Neural cell (in vitro differentiated cells): ENCODE results near the gene PRKCE. TPM values are rescaled to one million over a fixed set of nuclear protein-coding genes. Genes with fewer than 3 reads are reported as not detected.

Source experiments
- H2AFZ ChIP-seq: fragments of 200-600, 300-800 bp; sonication (generic), shearing (Covaris generic); 2 replicates; pipeline ENCODE4 v1.6.0; 2014; ENCODE audit warnings: low read depth, mild to moderate bottlenecking, antibody characterized with exemption, low read length, moderate library complexity
- H3F3A ChIP-seq: fragments of 200-600 bp; shearing (Covaris generic); 2 replicates; pipeline ENCODE4 v1.6.1; 2016; ENCODE audit warnings: mild to moderate bottlenecking, moderate library complexity, mixed read lengths, antibody characterized with exemption, low read length; ENCODE audit not compliant: insufficient read depth, poor library complexity, severe bottlenecking
- H3K27ac ChIP-seq: fragments of 200-600, 300-800 bp; sonication (generic), shearing (Covaris generic); 2 replicates; pipeline ENCODE4 v1.5.1; 2014; ENCODE audit warnings: mild to moderate bottlenecking, low read length, moderate library complexity
- H3K27me3 ChIP-seq: fragments of 300-800, 200-600 bp; sonication (generic), shearing (Covaris generic); 2 replicates; pipeline ENCODE4 v1.6.0; 2014; ENCODE audit warnings: mild to moderate bottlenecking, low read depth, low read length, moderate library complexity; ENCODE audit not compliant: insufficient read depth
- H3K36me3 ChIP-seq: fragments of 300-800, 200-600 bp; sonication (generic), shearing (Covaris generic); 2 replicates; pipeline ENCODE4 v1.5.1; 2014; ENCODE audit warnings: mild to moderate bottlenecking, antibody characterized with exemption, low read length, moderate library complexity; ENCODE audit not compliant: insufficient read depth
- H3K4me2 ChIP-seq: fragments of 300-800, 200-600 bp; sonication (generic), shearing (Covaris generic); 2 replicates; pipeline ENCODE4 v1.6.0; 2014; ENCODE audit warnings: mild to moderate bottlenecking, low read length
- H3K4me3 ChIP-seq: fragments of 300-800, 200-600 bp; sonication (generic), shearing (Covaris generic); 2 replicates; pipeline ENCODE4 v1.5.1; 2014; ENCODE audit warnings: mild to moderate bottlenecking, low read length, moderate library complexity
- H3K79me2 ChIP-seq: fragments of 200-600 bp; shearing (Covaris generic); replicated peaks from 2 replicates; pipeline ENCODE4 v1.6.0; 2014; ENCODE audit warnings: mild to moderate bottlenecking, low read length, moderate library complexity; ENCODE audit not compliant: insufficient read depth
- H3K9ac ChIP-seq: fragments of 300-800, 200-600 bp; sonication (generic), shearing (Covaris generic); 2 replicates; pipeline ENCODE4 v1.6.1; 2016; ENCODE audit warnings: mild to moderate bottlenecking, low read length, mixed read lengths
- H3K9me2 ChIP-seq: fragments of 200-600 bp; shearing (Covaris generic); 2 replicates; pipeline ENCODE4 v1.6.1; 2016; ENCODE audit warnings: mild to moderate bottlenecking, low read length, mixed read lengths; ENCODE audit not compliant: insufficient read depth
- H3K9me3 ChIP-seq: fragments of 200-600, 300-800 bp; sonication (generic), shearing (Covaris generic); 2 replicates; pipeline ENCODE4 v1.6.1; 2016; ENCODE audit warnings: mild to moderate bottlenecking, mixed run types, low read length, moderate library complexity, mixed read lengths
- H4K20me1 ChIP-seq: fragments of 200-600 bp; shearing (Covaris generic); 2 replicates; pipeline ENCODE4 v1.6.1; 2016; ENCODE audit warnings: mild to moderate bottlenecking, mixed run types; ENCODE audit not compliant: insufficient read depth
- EP300 ChIP-seq: fragments of 450-650 bp; conservative IDR thresholded peaks from 2 replicates; pipeline ENCODE4 v1.6.1; 2014; ENCODE audit warnings: antibody characterized with exemption, mild to moderate bottlenecking, moderate library complexity; ENCODE audit not compliant: poor library complexity, severe bottlenecking
- EZH2 ChIP-seq: fragments of 200-600, 300-800 bp; shearing (Covaris generic), sonication (generic); IDR thresholded peaks from 2 replicates; pipeline ENCODE4 v1.6.1; 2014; ENCODE audit warnings: antibody characterized with exemption, low read length, borderline replicate concordance, mild to moderate bottlenecking; ENCODE audit not compliant: insufficient read depth, poor library complexity, severe bottlenecking
- MXI1 ChIP-seq: fragments of 450-650 bp; conservative IDR thresholded peaks from 2 replicates; pipeline ENCODE4 v1.6.1; 2014; ENCODE audit warnings: antibody characterized with exemption, mild to moderate bottlenecking; ENCODE audit not compliant: poor library complexity, severe bottlenecking
- POLR2AphosphoS5 ChIP-seq: IDR thresholded peaks from 2 replicates; pipeline ENCODE4 v1.6.1; 2012
- RAD21 ChIP-seq: fragments of 450-650 bp; conservative IDR thresholded peaks from 2 replicates; pipeline ENCODE4 v1.6.1; 2014; ENCODE audit warnings: antibody characterized with exemption, mild to moderate bottlenecking, moderate library complexity
- REST ChIP-seq: IDR thresholded peaks from 2 replicates; pipeline ENCODE4 v1.6.1; 2012; ENCODE audit warnings: borderline replicate concordance
- SMC3 ChIP-seq: fragments of 450-650 bp; conservative IDR thresholded peaks from 2 replicates; pipeline ENCODE4 v1.6.1; 2014; ENCODE audit warnings: antibody characterized with exemption, mild to moderate bottlenecking, moderate library complexity; ENCODE audit not compliant: poor library complexity
- TAF1 ChIP-seq: IDR thresholded peaks from 2 replicates; pipeline ENCODE4 v1.6.1; 2012; ENCODE audit warnings: low read depth
- polyA plus RNA-seq: library from polyadenylated mRNA; depleted of rRNA; stranded (reverse); fragments of >200 nt; gene quantifications from 2 replicates; pipeline ENCODE4 v1.2.3, GENCODE V29; 2014
- TF ChIP-seq, protein P1 (sequence below): fragments of 450-650 bp; IDR thresholded peaks from 2 replicates; pipeline ENCODE4 v1.5.1; 2014; ENCODE audit warnings: antibody characterized with exemption, mild to moderate bottlenecking, moderate library complexity; ENCODE audit not compliant: poor library complexity, severe bottlenecking

The PRKCE gene
- polyA plus RNA-seq, 1 donor from 2014 or later: 5.4 TPM

DNA sequence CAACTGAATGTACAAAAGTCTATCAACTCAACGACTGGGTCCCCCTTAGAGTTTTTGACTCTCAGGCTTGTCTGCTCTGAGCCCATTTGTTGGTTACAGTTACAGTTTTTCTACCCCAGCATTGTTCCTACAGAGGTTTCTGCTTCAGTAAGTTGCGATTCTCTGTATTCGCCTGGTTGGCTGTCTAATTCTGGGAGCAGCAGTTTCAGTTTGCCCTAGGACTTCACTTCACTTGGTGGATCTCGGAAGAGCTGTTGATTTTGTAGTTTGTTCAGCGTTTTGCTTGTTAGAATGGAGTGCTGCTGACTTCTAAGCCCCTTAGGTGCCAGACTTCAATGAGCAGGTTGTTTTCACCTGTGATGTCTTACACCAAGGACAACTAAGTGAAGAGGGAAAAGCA, 349.2 kb downstream of the PRKCE start:
- H3K27me3 ChIP-seq: no peaks in the 10 kb centered on the region
- no peaks in the 10 kb centered on the region for H3K79me2 ChIP-seq
- H4K20me1 ChIP-seq: no peaks in the 10 kb centered on the region
- no peaks in the 10 kb centered on the region for H3K9me2 ChIP-seq
- H3K36me3 ChIP-seq: no peaks in the 10 kb centered on the region
- no peaks in the 10 kb centered on the region for H3K9me3 ChIP-seq
- H3K4me2 ChIP-seq: no peak overlapping the region
- H3K9ac ChIP-seq: no peak overlapping the region
- no peak overlapping the region for H3K4me3 ChIP-seq
- no peak overlapping the region for H3K27ac ChIP-seq
- H2AFZ ChIP-seq: no peak overlapping the region
- no peak for TF ChIP-seq SMC3
- no peak for TF ChIP-seq EZH2
- TF ChIP-seq, protein P1, sequence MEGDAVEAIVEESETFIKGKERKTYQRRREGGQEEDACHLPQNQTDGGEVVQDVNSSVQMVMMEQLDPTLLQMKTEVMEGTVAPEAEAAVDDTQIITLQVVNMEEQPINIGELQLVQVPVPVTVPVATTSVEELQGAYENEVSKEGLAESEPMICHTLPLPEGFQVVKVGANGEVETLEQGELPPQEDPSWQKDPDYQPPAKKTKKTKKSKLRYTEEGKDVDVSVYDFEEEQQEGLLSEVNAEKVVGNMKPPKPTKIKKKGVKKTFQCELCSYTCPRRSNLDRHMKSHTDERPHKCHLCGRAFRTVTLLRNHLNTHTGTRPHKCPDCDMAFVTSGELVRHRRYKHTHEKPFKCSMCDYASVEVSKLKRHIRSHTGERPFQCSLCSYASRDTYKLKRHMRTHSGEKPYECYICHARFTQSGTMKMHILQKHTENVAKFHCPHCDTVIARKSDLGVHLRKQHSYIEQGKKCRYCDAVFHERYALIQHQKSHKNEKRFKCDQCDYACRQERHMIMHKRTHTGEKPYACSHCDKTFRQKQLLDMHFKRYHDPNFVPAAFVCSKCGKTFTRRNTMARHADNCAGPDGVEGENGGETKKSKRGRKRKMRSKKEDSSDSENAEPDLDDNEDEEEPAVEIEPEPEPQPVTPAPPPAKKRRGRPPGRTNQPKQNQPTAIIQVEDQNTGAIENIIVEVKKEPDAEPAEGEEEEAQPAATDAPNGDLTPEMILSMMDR: no peak
- no peak for TF ChIP-seq REST
- no peak for TF ChIP-seq TAF1
- TF ChIP-seq EP300: no peak
- no peak for TF ChIP-seq RAD21
- no peak for TF ChIP-seq POLR2AphosphoS5
- no peak for TF ChIP-seq MXI1
- no peaks in the 10 kb centered on the region for H3F3A ChIP-seq

GRCh38 chr2:46001290-46001689, 349.8 kb downstream of the PRKCE start:
- no peak overlapping the region for H3K4me2 ChIP-seq
- H3K27me3 ChIP-seq: no peaks in the 10 kb centered on the region
- no peaks in the 10 kb centered on the region for H3K9me3 ChIP-seq
- H3K79me2 ChIP-seq: no peaks in the 10 kb centered on the region
- H3K27ac ChIP-seq: no peak overlapping the region
- no peak overlapping the region for H3K4me3 ChIP-seq
- no peaks in the 10 kb centered on the region for H3K36me3 ChIP-seq
- TF ChIP-seq EZH2: no peak
- TF ChIP-seq SMC3: no peak
- no peak for TF ChIP-seq TAF1
- TF ChIP-seq, protein P1: no peak
- no peak for TF ChIP-seq POLR2AphosphoS5
- no peak for TF ChIP-seq MXI1
- TF ChIP-seq RAD21: no peak
- TF ChIP-seq REST: no peak
- no peak for TF ChIP-seq EP300
- no peaks in the 10 kb centered on the region for H3F3A ChIP-seq
- H3K9ac ChIP-seq: no peak overlapping the region
- H2AFZ ChIP-seq: no peak overlapping the region
- no peaks in the 10 kb centered on the region for H4K20me1 ChIP-seq
- H3K9me2 ChIP-seq: no peaks in the 10 kb centered on the region
